Activated T-cell treated with anti-CD3 and anti-CD28 coated beads, Interleukin-2, amount 50 U/mL, for 24 hours (primary cell): Measurements from ENCODE around the gene XPR1.
A peak's percentile ranks its signal among the peaks of the same experiment; 100 is the strongest.

Source experiments
- DNase-seq: peaks from one replicate; pipeline ENCODE4 v3.0.0-alpha.2; 2020
- H3K27ac Mint-ChIP-seq: 2 replicates; pipeline ENCODE4 v1.8.0; 2020; ENCODE audit warnings: mild to moderate bottlenecking, mixed read lengths
- H3K27me3 Mint-ChIP-seq: 2 replicates; pipeline ENCODE4 v1.8.0; 2020; ENCODE audit warnings: mixed read lengths
- H3K36me3 Mint-ChIP-seq: 2 replicates; pipeline ENCODE4 v1.8.0; 2020; ENCODE audit warnings: low read depth, mixed read lengths
- H3K4me1 Mint-ChIP-seq: 2 replicates; pipeline ENCODE4 v1.8.0; 2020; ENCODE audit warnings: low read depth, mixed read lengths
- H3K4me3 Mint-ChIP-seq: 2 replicates; pipeline ENCODE4 v1.8.0; 2020; ENCODE audit warnings: mild to moderate bottlenecking, moderate library complexity, mixed read lengths
- H3K9me3 Mint-ChIP-seq: 2 replicates; pipeline ENCODE4 v1.8.0; 2020; ENCODE audit warnings: mixed read lengths

The XPR1 gene

GRCh38 chr1:180934563-180934962, 302.7 kb downstream of the XPR1 start:
- Mint-ChIP-seq H3K9me3 (no peaks in the 10 kb centered on the region), H3K4me3 (no peak overlapping the region), H3K27ac (peak overlapping the region; percentile 1), H3K27me3 (peaks cover 3% of the 10 kb centered on the region), H3K4me1 (peaks cover 3% of the 10 kb centered on the region), H3K36me3 (no peaks in the 10 kb centered on the region)
- DNase-seq: no peak

- Mint-ChIP-seq H3K9me3 (no peaks in the 10 kb centered on the region), H3K4me3 (no peak overlapping the region), H3K4me1 (peaks cover 3% of the 10 kb centered on the region), H3K36me3 (no peaks in the 10 kb centered on the region), H3K27ac (no peak overlapping the region), H3K27me3 (peaks cover 3% of the 10 kb centered on the region)
- DNase-seq: no peak
Measured at GRCh38 chr1:180935326-180936109, 303.7 kb downstream of the XPR1 start.

GRCh38 chr1:180936110-180937011, 304.5 kb downstream of the XPR1 start:
- DNase-seq: no peak
- H3K27ac Mint-ChIP-seq: peak overlapping the region; percentile 18
- peaks cover 3% of the 10 kb centered on the region for H3K4me1 Mint-ChIP-seq
- H3K27me3 Mint-ChIP-seq: peaks cover 3% of the 10 kb centered on the region
- H3K4me3 Mint-ChIP-seq: no peak overlapping the region
- H3K36me3 Mint-ChIP-seq: no peaks in the 10 kb centered on the region
- H3K9me3 Mint-ChIP-seq: no peaks in the 10 kb centered on the region

GRCh38 chr1:180937012-180937372, 305.2 kb downstream of the XPR1 start:
- no peaks in the 10 kb centered on the region for H3K9me3 Mint-ChIP-seq
- no peak for DNase-seq
- H3K4me1 Mint-ChIP-seq: peaks cover 3% of the 10 kb centered on the region
- H3K4me3 Mint-ChIP-seq: no peak overlapping the region
- H3K27ac Mint-ChIP-seq: no peak overlapping the region
- H3K27me3 Mint-ChIP-seq: peaks cover 3% of the 10 kb centered on the region
- H3K36me3 Mint-ChIP-seq: no peaks in the 10 kb centered on the region

GRCh38 chr1:180937624-180938225, 305.9 kb downstream of the XPR1 start:
- no peak overlapping the region for H3K27ac Mint-ChIP-seq
- no peaks in the 10 kb centered on the region for H3K9me3 Mint-ChIP-seq
- no peak overlapping the region for H3K4me3 Mint-ChIP-seq
- DNase-seq: no peak
- H3K4me1 Mint-ChIP-seq: peaks cover 3% of the 10 kb centered on the region
- peaks cover 3% of the 10 kb centered on the region for H3K27me3 Mint-ChIP-seq
- H3K36me3 Mint-ChIP-seq: no peaks in the 10 kb centered on the region

GRCh38 chr1:180939073-180939710, 307.4 kb downstream of the XPR1 start:
- H3K4me3 Mint-ChIP-seq: no peak overlapping the region
- peaks cover 3% of the 10 kb centered on the region for H3K4me1 Mint-ChIP-seq
- no peak for DNase-seq
- peaks cover 3% of the 10 kb centered on the region for H3K27me3 Mint-ChIP-seq
- no peaks in the 10 kb centered on the region for H3K9me3 Mint-ChIP-seq
- no peaks in the 10 kb centered on the region for H3K36me3 Mint-ChIP-seq
- no peak overlapping the region for H3K27ac Mint-ChIP-seq

GRCh38 chr1:180939711-180940103, 307.9 kb downstream of the XPR1 start:
- Mint-ChIP-seq H3K4me3 (no peak overlapping the region), H3K27ac (no peak overlapping the region), H3K9me3 (no peaks in the 10 kb centered on the region), H3K4me1 (peaks cover under 1% of the 10 kb centered on the region), H3K27me3 (no peaks in the 10 kb centered on the region), H3K36me3 (no peaks in the 10 kb centered on the region)
- no peak for DNase-seq
